Hepatic stellate cell (primary cell): ENCODE results near the gene CTDSP2.
A peak's percentile ranks its signal among the peaks of the same experiment; 100 is the strongest.
"Not testable (repeated sequence)": the region's sequence is repeated elsewhere in the genome, so short reads cannot be mapped to it uniquely, and the experiment has no call there.

Source experiments
- DNase-seq: peaks from one replicate; pipeline ENCODE4 v3.0.0; 2011; ENCODE audit warnings: low spot score

CTDSP2 gene

DNA sequence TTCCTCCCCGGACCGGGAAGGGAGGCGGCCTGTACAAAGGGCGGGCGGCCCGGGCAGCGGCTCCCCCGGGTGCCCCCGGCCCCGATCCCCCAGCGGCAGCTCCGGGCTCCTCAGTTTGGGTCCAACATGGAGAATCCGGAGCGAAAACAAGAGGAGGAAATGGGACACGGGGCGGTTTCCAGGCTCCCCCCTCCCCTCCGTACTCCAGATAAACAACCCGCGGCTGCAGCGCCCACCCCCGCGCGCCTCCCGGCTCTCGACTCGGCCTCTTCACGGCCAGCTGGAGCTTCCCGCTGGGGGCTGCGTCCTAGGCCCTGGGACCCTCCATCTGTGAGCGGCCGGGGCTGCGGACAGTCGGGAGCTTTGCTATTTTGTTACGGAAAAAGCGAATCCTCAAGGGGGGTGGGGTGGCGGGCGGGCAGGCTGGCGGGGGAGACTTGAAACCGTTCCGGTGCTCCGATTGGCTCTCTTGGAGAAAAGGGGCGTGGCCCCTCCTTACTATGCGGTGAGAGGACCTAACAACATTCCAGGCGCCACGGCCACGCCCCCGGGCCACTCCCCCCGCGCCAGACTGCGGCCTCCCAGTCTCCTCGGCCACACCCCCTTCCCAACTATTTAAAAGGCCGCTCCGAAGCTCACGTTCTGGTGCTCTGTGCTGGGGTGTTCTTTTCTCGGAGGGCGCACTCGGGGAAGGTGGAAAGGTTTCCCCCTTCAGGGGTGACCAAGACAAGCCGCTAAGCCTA, at the start of gene CTDSP2:
Gene CTDSP2 (minus strand): TSS at position 153 of the 743 bp plus-strand sequence. CDS start 294 bp downstream, outside the sequence.
- peak; percentile 99 for DNase-seq

DNA sequence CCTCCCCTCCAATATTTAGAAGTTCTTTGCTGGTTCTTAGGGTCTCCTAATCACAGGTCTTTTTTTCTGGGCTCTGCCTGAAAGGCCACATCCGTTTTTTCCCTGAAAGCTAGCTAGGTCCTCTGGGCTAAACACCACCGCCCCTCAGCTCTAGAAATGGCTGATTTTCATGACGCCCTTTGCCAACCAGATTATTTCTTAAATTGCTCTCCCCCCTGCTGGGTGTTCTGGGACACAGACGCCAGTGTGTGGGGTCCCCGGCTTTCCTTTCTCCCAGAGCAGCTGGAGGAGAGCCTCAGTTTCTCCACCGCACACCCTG, 49.5 kb upstream of the CTDSP2 start:
- DNase-seq: no peak

DNA sequence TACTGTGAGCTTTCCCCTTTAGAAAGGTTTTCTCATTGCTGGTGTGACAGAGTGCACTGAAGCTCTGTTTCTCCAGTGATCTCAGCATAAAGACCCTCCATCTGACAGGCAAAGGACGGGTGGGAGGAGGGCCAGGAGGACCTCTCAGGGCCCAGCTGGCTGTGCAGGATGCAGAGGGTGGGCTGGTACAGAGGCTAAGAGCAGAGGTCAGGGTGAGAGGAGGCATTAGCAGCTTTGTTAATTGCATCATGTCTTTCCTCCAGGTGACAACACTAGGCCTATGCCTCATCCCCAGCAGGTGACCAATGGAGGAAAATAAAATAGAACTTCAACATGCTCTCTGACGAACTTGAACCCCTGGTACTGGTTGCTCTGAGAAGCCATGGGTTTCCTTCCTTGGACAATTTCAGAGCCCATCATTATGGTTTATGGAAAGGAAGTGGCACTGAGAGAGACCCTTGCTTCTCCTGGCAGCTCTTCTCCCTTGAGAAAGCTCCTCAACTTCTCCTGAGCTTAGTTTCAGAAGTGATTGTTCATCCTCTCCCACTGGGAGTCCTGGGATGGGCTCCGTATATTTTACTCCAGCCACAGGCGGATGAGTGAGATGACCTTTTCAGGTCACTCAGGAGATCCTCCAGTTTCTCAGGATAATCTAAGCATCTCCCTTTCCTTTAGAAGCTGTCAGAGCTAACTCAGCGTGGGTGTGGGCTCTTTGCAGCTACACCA, 49.0 kb upstream of the CTDSP2 start:
- no peak for DNase-seq

- no peak for DNase-seq
Observed at GRCh38 chr12:57894399-57895292, 48.1 kb upstream of the CTDSP2 start.

- peak; percentile 80 for DNase-seq
Observed at GRCh38 chr12:57893431-57894353, 47.2 kb upstream of the CTDSP2 start.

GRCh38 chr12:57892232-57892972, 45.9 kb upstream of the CTDSP2 start:
- DNase-seq: no peak

GRCh38 chr12:57891542-57892228, 45.2 kb upstream of the CTDSP2 start:
- DNase-seq: no peak

DNA sequence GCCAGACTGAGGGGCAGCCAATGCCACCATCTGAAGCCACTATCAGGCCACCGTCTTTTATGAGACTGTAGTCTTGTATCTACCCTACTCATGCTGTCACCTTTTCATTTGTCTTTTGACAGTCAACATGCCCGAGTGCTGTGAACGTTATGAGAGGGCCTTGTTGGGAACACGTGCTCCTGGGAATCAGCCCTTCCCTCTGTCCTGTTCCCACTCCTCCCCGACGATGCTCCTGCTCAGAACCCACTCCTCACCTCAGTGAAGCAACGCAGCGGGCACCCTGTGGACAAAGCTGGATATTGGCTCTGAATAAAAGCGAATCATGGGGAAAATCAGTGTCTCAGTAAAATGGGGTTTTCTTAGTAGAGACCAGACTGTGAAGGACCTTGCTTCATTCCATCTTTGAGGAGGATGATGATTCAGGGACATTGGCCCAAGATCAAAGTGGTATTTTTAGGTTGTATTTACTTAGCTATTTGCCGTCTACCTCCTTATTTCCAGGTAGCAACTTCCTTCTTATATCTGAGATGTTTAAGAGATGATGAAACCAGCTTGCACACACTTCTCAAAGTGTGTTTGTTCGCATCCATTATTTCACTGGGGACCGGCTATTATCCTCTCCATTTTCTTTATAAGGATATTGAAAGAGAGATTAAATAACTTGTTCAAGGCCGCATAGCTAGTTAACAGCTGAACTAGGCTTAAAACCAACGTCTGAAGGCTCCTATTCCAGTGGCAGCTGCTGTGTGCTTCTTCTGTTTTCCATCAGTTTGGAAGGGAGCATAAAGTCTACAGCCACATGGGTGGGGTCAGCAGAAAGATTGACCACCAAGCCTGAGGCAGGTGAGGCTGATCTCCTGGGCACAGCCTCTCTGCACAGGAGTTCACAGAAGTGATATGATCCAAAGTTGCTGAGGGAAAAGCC, 43.9 kb upstream of the CTDSP2 start:
- no peak for DNase-seq

GRCh38 chr12:57889500-57889989, 43.0 kb upstream of the CTDSP2 start:
- DNase-seq: peak; percentile 60

- DNase-seq: peak; percentile 55
Observed at GRCh38 chr12:57888409-57889157, 42.1 kb upstream of the CTDSP2 start.

GRCh38 chr12:57887631-57888408, 41.3 kb upstream of the CTDSP2 start:
- DNase-seq: peak; percentile 73

DNA sequence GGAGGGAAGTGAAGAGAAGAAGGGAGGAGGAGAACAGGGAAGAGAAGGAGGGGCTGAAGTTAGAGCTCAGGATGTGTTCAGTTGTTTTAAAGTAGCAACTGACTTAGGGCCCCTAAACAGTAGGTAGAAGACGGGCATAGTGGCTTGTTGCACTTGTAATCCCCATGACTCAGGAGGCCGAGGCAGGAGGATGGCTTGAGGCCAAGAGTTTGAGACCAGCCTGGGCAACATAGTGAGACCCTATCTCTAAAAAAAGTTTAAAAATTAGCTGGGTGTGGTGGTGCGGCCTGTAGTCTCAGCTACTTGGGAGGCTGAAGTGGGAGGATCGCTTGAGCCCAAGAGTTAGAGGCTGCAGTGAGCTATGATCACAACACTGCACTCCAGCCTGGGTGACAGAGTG, 40.4 kb upstream of the CTDSP2 start:
- DNase-seq: not testable (repeated sequence)

GRCh38 chr12:57886542-57886941, 40.0 kb upstream of the CTDSP2 start:
- no peak for DNase-seq

DNA sequence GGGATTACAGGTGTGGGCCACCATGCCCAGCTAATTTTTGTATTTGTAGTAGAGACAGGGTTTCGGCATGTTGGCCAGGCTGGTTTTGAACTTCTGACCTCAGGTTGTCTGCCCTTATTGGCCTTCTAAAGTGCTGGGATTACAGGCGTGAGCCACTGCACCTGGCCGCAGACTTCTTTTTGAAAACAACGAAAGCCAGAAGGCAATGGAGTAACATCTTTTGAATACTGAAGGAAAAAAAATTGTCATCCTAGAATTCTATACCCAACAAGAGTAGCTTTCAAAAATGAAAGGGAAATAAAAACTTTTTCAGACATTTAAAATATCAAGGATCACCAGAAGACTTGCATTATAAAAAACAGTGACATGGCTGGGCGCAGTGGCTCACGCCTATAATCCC, 38.7 kb upstream of the CTDSP2 start:
- no peak for DNase-seq

DNA sequence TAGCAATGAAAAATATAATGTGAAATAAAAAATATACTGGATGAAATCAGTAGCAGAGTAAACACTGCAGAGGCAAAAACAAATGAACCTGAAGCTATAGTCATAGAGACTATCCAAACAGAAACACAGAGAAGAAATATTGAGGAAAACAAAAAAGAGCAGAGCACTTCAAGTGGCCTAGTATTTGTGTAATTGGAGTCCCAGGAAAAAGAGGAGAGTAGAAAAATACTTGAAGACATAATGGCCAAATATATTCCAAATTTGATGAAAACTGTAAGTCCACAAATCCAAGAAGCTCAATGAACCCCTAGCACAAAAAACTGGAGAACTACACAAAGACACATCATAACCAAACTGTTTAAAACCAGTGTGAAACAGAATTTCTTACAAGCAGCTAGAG, 37.2 kb upstream of the CTDSP2 start:
- no peak for DNase-seq

- no peak for DNase-seq
Observed at GRCh38 chr12:57883057-57883456, 36.5 kb upstream of the CTDSP2 start.

DNA sequence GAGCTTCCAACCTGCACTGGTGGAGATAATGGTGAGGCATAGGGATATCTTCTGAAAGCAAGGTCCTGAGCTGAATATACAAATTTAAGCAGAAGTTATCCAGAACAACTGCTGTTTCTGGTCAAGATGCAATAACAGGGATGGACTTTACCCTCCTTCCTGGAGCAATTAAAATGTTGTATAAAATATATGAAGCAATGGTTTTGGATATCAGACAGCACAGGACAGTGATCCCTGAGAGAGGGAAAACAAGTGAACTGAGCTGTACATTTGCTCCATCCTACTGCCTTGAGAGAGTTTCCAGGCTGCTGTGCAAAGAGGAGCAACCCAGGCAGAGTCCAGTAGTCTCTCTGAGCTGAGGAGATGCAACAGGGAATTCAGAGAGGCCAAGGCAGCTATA, 36.0 kb upstream of the CTDSP2 start:
- DNase-seq: no peak
